ENCODE measurements around the gene ZNF586.
"Not testable (repeated sequence)": the region's sequence is repeated elsewhere in the genome, so short reads cannot be mapped to it uniquely, and the experiment has no call there.

The ZNF586 gene

DNA sequence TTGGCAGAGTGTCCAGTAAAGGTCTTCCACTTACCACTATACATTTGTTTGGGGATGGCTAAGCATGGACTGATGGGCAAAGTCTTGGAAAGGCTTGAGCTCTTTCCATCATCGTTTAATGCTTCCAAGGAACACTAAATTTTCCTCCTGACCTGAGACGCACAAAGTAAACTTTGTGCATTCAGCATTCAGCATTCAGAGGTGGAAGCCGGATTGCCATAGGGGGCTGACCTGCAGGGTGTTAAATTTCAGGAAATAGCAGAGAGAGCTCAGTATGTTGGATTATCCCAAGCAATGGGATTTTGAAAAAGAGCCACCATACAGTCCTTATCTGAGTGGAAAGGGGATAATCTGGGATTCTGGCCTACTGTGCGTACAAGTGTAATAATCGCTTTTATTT, 31.2 kb downstream of the ZNF586 start:
- no peak for DNase-seq

GRCh38 chr19:57802269-57802668, 32.8 kb downstream of the ZNF586 start:
- DNase-seq = no peak

- DNase-seq = no peak
Measured at GRCh38 chr19:57803265-57803593, 33.8 kb downstream of the ZNF586 start.

DNA sequence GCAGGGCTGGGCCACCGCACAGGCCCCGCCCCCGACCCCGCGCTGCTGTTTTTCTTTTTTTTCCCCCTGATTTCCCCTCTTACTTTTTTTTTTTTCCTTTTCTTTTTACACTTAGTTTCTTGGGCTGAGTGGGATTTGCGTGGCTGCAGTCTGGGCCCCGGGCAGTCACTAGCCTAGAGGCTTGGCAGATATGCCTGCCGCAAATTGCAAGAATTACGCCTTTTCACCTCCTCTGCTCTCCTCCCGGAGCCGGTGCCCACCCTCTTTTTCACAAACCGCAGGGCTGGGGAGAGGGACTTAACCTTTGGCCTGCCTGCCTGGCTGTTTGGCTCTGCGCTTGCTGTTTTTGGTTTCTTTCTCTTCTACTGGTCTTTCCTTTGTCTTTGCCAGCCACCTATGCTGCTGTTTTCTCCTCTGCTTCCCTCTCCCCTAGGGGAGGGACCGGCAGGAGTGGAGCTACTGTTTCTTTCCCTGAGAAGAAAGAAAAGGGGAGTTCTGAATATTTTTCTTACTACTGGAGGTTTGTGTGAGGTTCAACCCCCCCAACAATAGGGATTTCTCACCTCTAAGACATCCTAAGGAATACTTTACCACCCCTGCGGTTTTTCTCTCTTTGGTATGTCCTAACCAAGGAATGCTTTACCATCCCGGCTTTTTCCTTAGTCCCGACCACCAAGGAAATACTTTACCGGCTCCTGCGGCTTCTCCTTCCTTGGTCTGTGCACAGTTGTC, 34.3 kb downstream of the ZNF586 start:
- peak; percentile 29 for DNase-seq

DNA sequence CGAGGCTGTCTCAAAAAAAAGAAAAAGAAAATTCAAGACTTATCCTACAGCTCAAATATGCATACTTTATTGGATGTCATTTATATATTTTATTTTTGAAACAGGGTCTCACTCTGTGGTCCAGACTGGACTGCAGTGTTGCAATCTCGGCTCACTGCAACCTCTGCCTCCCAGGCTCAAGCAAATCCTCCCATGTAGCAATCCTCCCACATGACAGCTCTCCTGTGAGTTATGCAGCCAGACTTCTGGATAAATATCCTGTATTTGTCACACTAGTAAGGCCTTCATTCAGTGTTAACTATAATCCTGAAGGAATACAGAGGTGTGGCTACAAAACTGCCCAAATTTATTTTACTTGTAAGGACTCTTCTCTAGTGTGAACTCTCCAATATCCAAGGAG, 38.1 kb downstream of the ZNF586 start:
- DNase-seq = no peak

DNA sequence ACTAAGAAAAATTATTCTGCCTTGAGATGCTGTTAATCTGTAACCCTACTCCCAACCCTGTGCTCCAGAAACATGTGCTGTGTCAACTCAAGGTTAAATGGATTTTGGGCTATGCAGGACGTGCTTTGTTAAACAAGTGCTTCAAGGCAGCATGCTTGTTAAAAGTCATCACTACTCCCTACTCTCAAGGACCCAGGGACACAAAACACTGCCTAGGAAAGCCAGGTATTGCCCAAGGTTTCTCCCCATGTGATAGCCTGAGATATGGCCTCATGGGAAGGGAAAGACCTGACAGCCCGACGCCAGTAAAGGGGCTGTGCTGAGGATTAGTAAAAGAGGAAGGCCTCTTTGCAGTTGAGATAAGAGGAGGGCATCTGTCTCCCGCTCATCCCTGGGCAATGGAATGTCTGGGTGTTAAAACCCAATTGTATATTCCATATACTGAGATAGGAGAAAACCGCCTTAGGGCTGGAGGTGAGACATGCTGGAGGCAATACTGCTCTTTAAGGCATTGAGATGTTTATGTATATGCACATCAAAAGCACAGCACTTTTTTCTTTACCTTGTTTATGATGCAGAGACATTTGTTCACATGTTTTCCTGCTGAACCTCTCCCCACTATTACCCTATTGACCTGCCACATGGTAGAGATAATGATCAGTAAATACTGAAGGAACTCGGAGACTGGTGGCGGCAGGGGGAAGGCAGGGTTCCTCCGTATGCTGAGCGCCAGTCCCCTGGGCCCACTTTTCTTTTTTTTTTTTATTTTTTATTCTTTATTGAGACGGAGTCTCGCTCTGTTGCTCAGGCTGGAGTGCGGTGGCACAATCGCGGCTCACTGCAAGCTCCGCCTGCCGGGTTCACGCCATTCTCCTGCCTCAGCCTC, 41.2 kb downstream of the ZNF586 start:
- not testable (repeated sequence) for DNase-seq

DNA sequence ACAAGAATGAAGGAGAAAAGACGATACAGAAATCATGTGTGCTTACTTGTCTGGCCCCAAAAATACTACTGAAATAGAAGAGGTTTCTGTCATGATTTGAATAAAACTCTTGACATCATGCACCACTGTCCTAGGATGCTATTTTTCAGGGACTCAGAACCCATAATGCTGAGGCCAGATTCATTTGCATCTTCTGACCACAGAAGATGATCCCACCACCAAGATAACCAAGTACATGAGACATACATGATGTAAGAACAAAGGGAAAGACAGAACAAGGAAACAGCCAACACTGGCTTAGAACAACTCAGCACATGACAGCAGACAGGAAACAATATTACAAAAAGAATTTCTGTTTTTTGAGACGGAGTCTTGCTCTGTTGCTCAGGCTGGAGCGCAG, 42.8 kb downstream of the ZNF586 start:
- DNase-seq = no peak

DNA sequence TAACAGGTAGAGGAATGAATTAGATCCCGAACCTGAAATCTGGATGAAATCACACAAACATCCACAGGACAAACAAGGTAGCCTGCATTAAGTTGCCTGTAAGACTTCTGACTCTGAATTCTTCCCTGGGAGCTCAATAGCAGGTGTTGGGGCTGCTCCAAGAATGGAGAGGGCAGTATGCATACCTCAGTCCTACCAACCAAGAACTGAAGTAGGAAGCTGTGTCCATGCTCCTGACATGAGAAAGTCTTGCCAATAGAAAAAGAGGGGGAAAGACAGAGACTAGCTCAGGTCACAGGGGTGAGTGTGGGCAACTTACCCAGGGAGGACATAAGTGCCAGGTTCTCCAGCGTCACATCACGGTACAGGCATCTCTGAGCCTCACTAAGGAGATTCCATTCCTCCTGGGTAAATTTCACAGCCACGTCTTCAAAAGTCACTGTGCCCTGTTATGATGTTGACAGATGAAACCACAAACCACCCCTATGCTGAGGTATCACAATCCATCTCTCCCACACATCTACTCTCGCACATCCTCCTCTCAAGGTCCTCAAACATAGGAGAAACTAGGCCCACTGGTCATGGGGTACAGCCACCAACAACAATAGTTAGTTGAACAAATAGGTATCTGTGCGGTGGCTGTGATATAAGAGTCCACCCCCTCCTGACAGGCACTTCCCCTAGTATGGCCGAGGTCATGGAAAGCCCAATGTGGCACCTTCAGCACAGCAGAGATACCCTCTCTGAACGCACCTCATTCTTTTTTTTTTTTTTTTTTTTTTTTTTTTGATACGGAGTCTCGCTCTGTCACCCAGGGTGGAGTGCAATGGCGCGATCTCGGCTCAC, 43.7 kb downstream of the ZNF586 start:
- not testable (repeated sequence) for DNase-seq

- no peak for DNase-seq
Measured at GRCh38 chr19:57813919-57814504, 44.5 kb downstream of the ZNF586 start.

DNA sequence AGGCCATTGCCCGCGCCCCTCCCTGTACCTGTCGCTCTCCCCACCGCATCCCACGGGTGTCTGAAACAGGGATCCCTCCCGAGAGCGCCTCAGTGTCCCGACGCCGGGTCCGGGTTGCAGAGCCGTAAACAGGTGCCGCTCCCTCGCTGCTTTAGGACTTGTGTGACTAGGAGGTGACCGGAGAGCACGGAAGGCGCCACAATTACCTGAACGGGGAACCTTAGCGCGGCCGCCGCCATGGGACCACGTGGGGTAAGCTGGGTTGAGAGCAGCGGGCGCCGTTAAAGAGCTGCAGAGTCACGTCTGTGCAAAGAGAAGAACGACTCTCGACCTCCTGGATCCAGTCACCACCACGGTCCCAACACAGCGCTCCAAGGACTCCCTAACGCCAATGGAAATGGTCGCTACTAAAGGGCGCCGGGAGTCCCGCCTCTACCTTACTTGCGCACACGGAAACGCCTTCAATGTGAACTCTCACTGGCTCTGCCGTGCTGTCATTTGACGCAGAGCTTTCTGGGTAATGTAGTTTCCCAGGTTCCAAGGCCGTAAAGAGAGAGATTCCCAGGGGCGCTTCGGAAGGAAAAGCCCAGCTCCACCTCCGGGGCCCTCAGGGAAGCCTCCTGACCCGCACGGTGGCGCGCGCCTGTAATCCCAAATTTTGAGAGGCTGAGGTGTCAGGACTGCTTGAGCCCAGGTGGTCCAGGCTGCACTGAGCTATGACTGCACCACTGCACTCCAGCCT, 45.2 kb downstream of the ZNF586 start, which contains the start of gene ZNF552:
Gene ZNF552, minus strand, starts transcription at position 409 of the 742 bp plus-strand sequence. Its CDS starts 170 bp downstream, at position 239.
- DNase-seq = peak; percentile 91

- DNase-seq = no peak
Measured at GRCh38 chr19:57815247-57816075, 46.0 kb downstream of the ZNF586 start.

GRCh38 chr19:57816652-57817051, 47.2 kb downstream of the ZNF586 start:
- DNase-seq = no peak

- DNase-seq = no peak
Measured at GRCh38 chr19:57817976-57818375, 48.5 kb downstream of the ZNF586 start.

- no peak for DNase-seq
Measured at GRCh38 chr19:57818378-57818777, 48.9 kb downstream of the ZNF586 start.

- DNase-seq = peak; percentile 91
Measured at GRCh38 chr19:57819475-57820148, 50.1 kb downstream of the ZNF586 start.

DNA sequence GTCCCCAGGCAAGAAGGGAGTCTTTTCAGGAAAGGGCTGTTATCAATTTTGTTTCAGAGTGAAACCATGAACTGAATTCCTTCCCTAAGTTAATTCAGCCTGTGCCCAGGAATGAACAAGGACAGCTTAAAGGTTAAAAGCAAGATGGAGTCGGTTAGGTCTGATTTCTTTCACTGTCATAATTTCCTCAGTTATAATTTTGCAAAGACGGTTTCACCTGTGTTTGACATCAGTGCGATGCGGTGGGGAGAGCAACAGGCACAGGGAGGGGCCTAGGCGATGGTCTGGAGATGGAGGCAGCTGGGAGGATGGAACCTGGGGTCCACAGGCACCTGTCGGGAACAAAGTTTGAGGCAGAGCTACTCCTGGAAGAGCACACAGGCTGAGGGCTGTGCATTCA, 51.1 kb downstream of the ZNF586 start:
- DNase-seq = no peak

GRCh38 chr19:57821095-57821494, 51.6 kb downstream of the ZNF586 start:
- not testable (repeated sequence) for DNase-seq

GRCh38 chr19:57821501-57821900, 52.0 kb downstream of the ZNF586 start:
- not testable (repeated sequence) for DNase-seq

GRCh38 chr19:57823155-57823554, 53.7 kb downstream of the ZNF586 start:
- not testable (repeated sequence) for DNase-seq

DNA sequence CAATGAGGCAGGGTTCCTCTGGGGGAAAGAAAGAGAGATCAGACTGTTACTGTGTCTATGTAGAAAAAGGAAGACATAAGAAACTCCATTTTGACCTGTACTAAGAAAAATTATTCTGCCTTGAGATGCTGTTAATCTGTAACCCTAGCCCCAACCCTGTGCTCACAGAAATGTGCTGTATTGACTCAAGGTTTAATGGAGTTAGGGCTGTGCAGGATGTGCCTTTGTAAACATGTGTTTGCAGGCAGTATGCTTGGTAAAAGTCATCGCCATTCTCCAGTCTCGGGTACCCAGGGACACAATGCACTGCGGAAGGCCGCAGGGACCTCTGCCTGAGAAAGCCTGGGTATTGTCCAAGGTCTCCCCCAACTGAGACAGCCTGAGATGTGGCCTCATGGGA, 54.1 kb downstream of the ZNF586 start:
- not testable (repeated sequence) for DNase-seq
